ENCODE measurements around the gene KHK. TPM values are rescaled to one million over a fixed set of nuclear protein-coding genes. Genes with fewer than 3 reads are reported as not detected.

Gene KHK
- total and polyA plus RNA-seq, 9 of the 15 experiments (the other 6 are each of a cell fraction or from before 2014, with no cell fraction given): 1.5 to 10.7 (median 5.2) TPM

GRCh38 chr2:27060323-27060722 is 26.2 kb upstream of the KHK start (continued):
- TF ChIP-seq ARID1B (IDR thresholded peaks at IDR 0.05): no peak
- TF ChIP-seq PRPF4 (IDR thresholded peaks at IDR 0.05; ENCODE audit: insufficient read depth, low read depth, low read length, poor library complexity, severe bottlenecking): no peak
- no peak for TF ChIP-seq FOXP4 (CRISPR knock-in tag; IDR thresholded peaks at IDR 0.05; ENCODE audit: borderline replicate concordance)
- peak; percentile 35 for TF ChIP-seq PRDM10 (IDR thresholded peaks at IDR 0.05; ENCODE audit: partially characterized antibody)
- no peak for TF ChIP-seq ATF1 (CRISPR knock-in tag; IDR thresholded peaks at IDR 0.05)
- no peak for TF ChIP-seq ATF1 (tag; IDR thresholded peaks at IDR 0.05)
- no peak for TF ChIP-seq RBM15 (IDR thresholded peaks at IDR 0.05; ENCODE audit: insufficient read depth, low read length)
- TF ChIP-seq RBM25 (IDR thresholded peaks at IDR 0.05; ENCODE audit: low read depth, low read length, severe bottlenecking): no peak
- TF ChIP-seq CEBPB (tag; IDR thresholded peaks at IDR 0.05): no peak
- TF ChIP-seq HDAC8 (tag; IDR thresholded peaks at IDR 0.05): no peak
- TF ChIP-seq POLR2G (IDR thresholded peaks at IDR 0.05; ENCODE audit: low read depth, low read length): 0 out of 2 replicates have a peak, but pooled peaks have one; percentile 38
- no peak for TF ChIP-seq ZNF146 (CRISPR knock-in tag; IDR thresholded peaks at IDR 0.05; ENCODE audit: unreplicated experiment)
- no peak for TF ChIP-seq NCOA4 (IDR thresholded peaks at IDR 0.05; ENCODE audit: partially characterized antibody)
- TF ChIP-seq CREB3 (tag; conservative IDR thresholded peaks at IDR 0.05; ENCODE audit: low read depth): no peak
- TF ChIP-seq U2AF2 (optimal IDR thresholded peaks at IDR 0.05; ENCODE audit: low read depth, low read length): no peak
